ENCODE data around the gene RERE.

GRCh38 chr1:8721679-8722324 lies 95.6 kb downstream of the RERE start:
- TF ChIP-seq, protein P1, sequence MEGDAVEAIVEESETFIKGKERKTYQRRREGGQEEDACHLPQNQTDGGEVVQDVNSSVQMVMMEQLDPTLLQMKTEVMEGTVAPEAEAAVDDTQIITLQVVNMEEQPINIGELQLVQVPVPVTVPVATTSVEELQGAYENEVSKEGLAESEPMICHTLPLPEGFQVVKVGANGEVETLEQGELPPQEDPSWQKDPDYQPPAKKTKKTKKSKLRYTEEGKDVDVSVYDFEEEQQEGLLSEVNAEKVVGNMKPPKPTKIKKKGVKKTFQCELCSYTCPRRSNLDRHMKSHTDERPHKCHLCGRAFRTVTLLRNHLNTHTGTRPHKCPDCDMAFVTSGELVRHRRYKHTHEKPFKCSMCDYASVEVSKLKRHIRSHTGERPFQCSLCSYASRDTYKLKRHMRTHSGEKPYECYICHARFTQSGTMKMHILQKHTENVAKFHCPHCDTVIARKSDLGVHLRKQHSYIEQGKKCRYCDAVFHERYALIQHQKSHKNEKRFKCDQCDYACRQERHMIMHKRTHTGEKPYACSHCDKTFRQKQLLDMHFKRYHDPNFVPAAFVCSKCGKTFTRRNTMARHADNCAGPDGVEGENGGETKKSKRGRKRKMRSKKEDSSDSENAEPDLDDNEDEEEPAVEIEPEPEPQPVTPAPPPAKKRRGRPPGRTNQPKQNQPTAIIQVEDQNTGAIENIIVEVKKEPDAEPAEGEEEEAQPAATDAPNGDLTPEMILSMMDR (IDR thresholded peaks at IDR 0.05; ENCODE audit: extremely low read depth in 1 of 2, insufficient read depth in 1 of 2, low read depth in 1 of 2, low read length in 2 of 2): no peak
- TF ChIP-seq POLR2A (IDR thresholded peaks at IDR 0.05; ENCODE audit: low read depth, low read length) (no peak), POLR2AphosphoS5 (IDR thresholded peaks at IDR 0.05; ENCODE audit: insufficient read depth, low read depth, low read length) (no peak), GATA2 (IDR thresholded peaks at IDR 0.05; ENCODE audit: insufficient read depth, insufficient read length, low read depth, low read length) (no peak), EZH2 (IDR thresholded peaks at IDR 0.05; ENCODE audit: borderline replicate concordance, low read depth, low read length, severe bottlenecking) (no peak), MAX (IDR thresholded peaks at IDR 0.05; ENCODE audit: insufficient read depth, insufficient read length) (no peak)
